IMR-90 (cell line): ENCODE measurements around the gene EPHA10. TPM values are rescaled to one million over a fixed set of nuclear protein-coding genes. Genes with fewer than 3 reads are reported as not detected.

Source experiments
- ATAC-seq: fragments of 200-7000 bp; cut with Tn5 transposase; 2 replicates; pipeline ENCODE4 v1.9.1; 2020; ENCODE audit warnings: low read depth, mild to moderate bottlenecking, moderate library complexity
- BruUV-seq: library from RNA; stranded (reverse); fragments of 400-500 nt; replicated peaks from 2 replicates; lab custom pipeline; 2021; lab: Mats Ljungman, UMichigan
- CTCF ChIA-PET: fragments of 300-600 bp; formaldehyde crosslinking; extraction: SDS; loops from one replicate; lab custom pipeline; 2021; ENCODE audit warnings: antibody characterized with exemption; lab: Yijun Ruan, JAX
- POLR2A ChIA-PET: fragments of 300-600 bp; sonication (Branson Sonifier 250); formaldehyde crosslinking; loops from one replicate; lab custom pipeline; 2022; ENCODE audit warnings: antibody characterized with exemption; ENCODE audit not compliant: unreplicated experiment; lab: Charles Lee
- DNase-seq: peaks from one replicate; pipeline ENCODE4 v3.0.0; 2013
- H2AFZ ChIP-seq: replicated peaks from 2 replicates; pipeline ENCODE3; 2013; ENCODE audit warnings: low read length, mild to moderate bottlenecking; ENCODE audit not compliant: poor library complexity
- H2AK5ac ChIP-seq: 2 replicates; pipeline ENCODE4 v1.6.1; 2013; ENCODE audit warnings: low read depth, low read length, inconsistent platforms
- H2AK9ac ChIP-seq: replicated peaks from 2 replicates; pipeline ENCODE3; 2013; ENCODE audit warnings: mild to moderate bottlenecking, low read depth, low read length, moderate library complexity; ENCODE audit not compliant: poor library complexity
- H2BK120ac ChIP-seq: 2 replicates; pipeline ENCODE4 v1.6.1; 2013; ENCODE audit warnings: low read depth, low read length, inconsistent platforms
- H2BK15ac ChIP-seq: 3 replicates; pipeline ENCODE4 v1.6.1; 2013; ENCODE audit warnings: low read depth, low read length, inconsistent platforms
- H2BK20ac ChIP-seq: 2 replicates; pipeline ENCODE4 v1.6.1; 2013; ENCODE audit warnings: low read depth, mild to moderate bottlenecking, inconsistent platforms, low read length, moderate library complexity
- H2BK5ac ChIP-seq: 2 replicates; pipeline ENCODE4 v1.6.1; 2013; ENCODE audit warnings: mild to moderate bottlenecking, low read depth, low read length, inconsistent platforms; ENCODE audit not compliant: poor library complexity, severe bottlenecking
- H3K14ac ChIP-seq: replicated peaks from 2 replicates; pipeline ENCODE4 v1.6.1; 2013; ENCODE audit warnings: low read depth, low read length, inconsistent platforms
- H3K18ac ChIP-seq: 2 replicates; pipeline ENCODE4 v1.6.1; 2013; ENCODE audit warnings: low read depth, low read length, control low read depth
- H3K23ac ChIP-seq: 2 replicates; pipeline ENCODE4 v1.6.1; 2013; ENCODE audit warnings: low read depth, low read length, inconsistent platforms
- H3K27ac ChIP-seq: 2 replicates; pipeline ENCODE4 v1.5.1; 2013; ENCODE audit warnings: mild to moderate bottlenecking, control low read depth, low read length; ENCODE audit not compliant: insufficient read depth
- H3K27me3 ChIP-seq: 2 replicates; pipeline ENCODE4 v1.6.1; 2013; ENCODE audit warnings: low read length; ENCODE audit not compliant: control insufficient read depth, insufficient read depth
- H3K36me3 ChIP-seq: 2 replicates; pipeline ENCODE4 v1.6.1; 2013; ENCODE audit warnings: low read length, mixed read lengths; ENCODE audit not compliant: control insufficient read depth, insufficient read depth
- H3K4ac ChIP-seq: 2 replicates; pipeline ENCODE4 v1.6.1; 2013; ENCODE audit warnings: low read depth, low read length, inconsistent platforms
- H3K4me1 ChIP-seq: 2 replicates; pipeline ENCODE4 v1.6.1; 2013; ENCODE audit warnings: low read length, mixed read lengths; ENCODE audit not compliant: control insufficient read depth, insufficient read depth
- H3K4me2 ChIP-seq: 2 replicates; pipeline ENCODE4 v1.6.1; 2013; ENCODE audit warnings: low read depth, mild to moderate bottlenecking, control low read depth, low read length, moderate library complexity
- H3K4me3 ChIP-seq: 2 replicates; pipeline ENCODE4 v1.5.1; 2013; ENCODE audit warnings: low read depth, mild to moderate bottlenecking, control low read depth, low read length, moderate library complexity; ENCODE audit not compliant: insufficient read depth
- H3K56ac ChIP-seq: 2 replicates; pipeline ENCODE4 v1.6.1; 2013; ENCODE audit warnings: low read length, inconsistent platforms; ENCODE audit not compliant: insufficient read depth; ENCODE audit errors: extremely low read depth
- H3K79me1 ChIP-seq, 2 experiments: 2 replicates each; pipeline ENCODE4 v1.6.1; 2013; ENCODE audit warnings: low read length in 2 of 2, inconsistent platforms in 1 of 2, low read depth in 1 of 2
- H3K9ac ChIP-seq: 2 replicates; pipeline ENCODE4 v1.6.1; 2013; ENCODE audit warnings: low read depth, low read length, control low read depth
- H3K9me1 ChIP-seq: 2 replicates; pipeline ENCODE4 v1.6.1; 2013; ENCODE audit warnings: low read length, inconsistent platforms; ENCODE audit not compliant: insufficient read depth
- H3K9me3 ChIP-seq: 2 replicates; pipeline ENCODE4 v1.6.1; 2013; ENCODE audit warnings: low read length; ENCODE audit not compliant: control insufficient read depth, insufficient read depth
- H4K20me1 ChIP-seq: 2 replicates; pipeline ENCODE4 v1.6.1; 2013; ENCODE audit warnings: low read length, inconsistent platforms; ENCODE audit not compliant: insufficient read depth
- H4K5ac ChIP-seq: 2 replicates; pipeline ENCODE4 v1.6.1; 2013; ENCODE audit warnings: mild to moderate bottlenecking, low read depth, low read length, control low read depth
- H4K8ac ChIP-seq, 2 experiments: 2 replicates each; pipeline ENCODE4 v1.6.1; 2013; ENCODE audit warnings: low read depth in 2 of 2, low read length in 2 of 2, control low read depth in 1 of 2, inconsistent platforms in 1 of 2
- H4K91ac ChIP-seq: 2 replicates; pipeline ENCODE4 v1.6.1; 2013; ENCODE audit warnings: low read depth, low read length, inconsistent platforms; ENCODE audit not compliant: insufficient read depth
- BHLHE40 ChIP-seq: fragments of 150-350 bp; IDR thresholded peaks from 2 replicates; pipeline ENCODE4 v1.6.1; 2016; ENCODE audit warnings: mild to moderate bottlenecking, low read depth, low read length
- CEBPB ChIP-seq: IDR thresholded peaks from 2 replicates; pipeline ENCODE4 v1.6.1; 2012; ENCODE audit warnings: low read depth, low read length, improper control_type of control experiment
- CHD1 ChIP-seq: IDR thresholded peaks from 2 replicates; pipeline ENCODE4 v1.6.1; 2012; ENCODE audit warnings: low read depth, low read length, improper control_type of control experiment
- CTCF ChIP-seq: conservative IDR thresholded peaks from 2 replicates; pipeline ENCODE4 v1.5.1; 2012; ENCODE audit warnings: mild to moderate bottlenecking, low read depth, low read length, improper control_type of control experiment
- ELK1 ChIP-seq: fragments of 150-350 bp; IDR thresholded peaks from 2 replicates; pipeline ENCODE4 v1.6.1; 2016; ENCODE audit warnings: low read depth, mild to moderate bottlenecking, low read length, moderate library complexity, borderline replicate concordance
- FOS ChIP-seq: fragments of 150-350 bp; IDR thresholded peaks from 2 replicates; pipeline ENCODE4 v1.6.1; 2016; ENCODE audit warnings: low read depth, low read length
- MAFK ChIP-seq: IDR thresholded peaks from 2 replicates; pipeline ENCODE4 v1.6.1; 2012; ENCODE audit warnings: low read depth, low read length, improper control_type of control experiment
- MAZ ChIP-seq: IDR thresholded peaks from 2 replicates; pipeline ENCODE4 v1.6.1; 2012; ENCODE audit warnings: low read depth, mild to moderate bottlenecking, low read length, improper control_type of control experiment, moderate library complexity, borderline replicate concordance
- MXI1 ChIP-seq: IDR thresholded peaks from 2 replicates; pipeline ENCODE4 v1.6.1; 2012; ENCODE audit warnings: low read depth, mild to moderate bottlenecking, low read length, moderate library complexity, borderline replicate concordance
- NFE2L2 ChIP-seq: fragments of 150-350 bp; IDR thresholded peaks from 2 replicates; pipeline ENCODE4 v1.6.1; 2016; ENCODE audit warnings: low read depth, mild to moderate bottlenecking, low read length
- POLR2A ChIP-seq: IDR thresholded peaks from 2 replicates; pipeline ENCODE4 v1.6.1; 2012; ENCODE audit warnings: mild to moderate bottlenecking, low read depth, low read length
- RAD21 ChIP-seq: IDR thresholded peaks from 2 replicates; pipeline ENCODE4 v1.6.1; 2012; ENCODE audit warnings: low read length, improper control_type of control experiment
- RCOR1 ChIP-seq: IDR thresholded peaks from 2 replicates; pipeline ENCODE4 v1.6.1; 2012; ENCODE audit warnings: mild to moderate bottlenecking, low read length, improper control_type of control experiment; ENCODE audit not compliant: insufficient replicate concordance
- RFX5 ChIP-seq: IDR thresholded peaks from 2 replicates; pipeline ENCODE4 v1.8.0; 2012; ENCODE audit warnings: low read depth, mild to moderate bottlenecking, low read length, moderate library complexity
- SMC3 ChIP-seq: fragments of 150-350 bp; IDR thresholded peaks from 2 replicates; pipeline ENCODE4 v1.6.1; 2016; ENCODE audit warnings: low read depth, mild to moderate bottlenecking, antibody characterized with exemption, low read length, moderate library complexity
- USF2 ChIP-seq: fragments of 150-350 bp; IDR thresholded peaks from 2 replicates; pipeline ENCODE4 v1.6.1; 2017; ENCODE audit warnings: mild to moderate bottlenecking, antibody characterized with exemption, low read length, low read depth
- whole genome bisulfite sequencing, 2 experiments: methylation state at CpG; one replicate each; pipeline versions ENCODE4 v1.1.5 to v1.1.7; 2013; ENCODE audit warnings: missing lambda C conversion rate in 2 of 2; ENCODE audit not compliant: insufficient read length in 1 of 2; ENCODE audit errors: extremely low coverage in 2 of 2; 5-methylcytosine and 5-hydroxymethylcytosine counted together
- dilution Hi-C: fragments of 300-500 bp; cut with HindIII; formaldehyde crosslinking; loops from one replicate; pipeline ENCODE4 v1.14.3; 2018; ENCODE audit warnings: low sequenced_read_pairs; ENCODE audit not compliant: unreplicated experiment
- in situ Hi-C: fragments of 300-500 bp; cut with MboI; formaldehyde crosslinking; loops from 3 replicates; pipeline ENCODE4 v1.14.3; 2019; ENCODE audit warnings: low sequenced_read_pairs, inconsistent platforms, mixed read lengths
- intact Hi-C: fragments of 100-400 bp; cut with micrococcal nuclease; formaldehyde crosslinking; loops from 2 replicates; pipeline ENCODE4 v1.10.0; 2022
- polyA plus RNA-seq, 3 experiments: library from polyadenylated mRNA; depleted of rRNA; stranded (reverse); fragments of >200 nt; gene quantifications; 2 replicates each; pipeline ENCODE4 v1.2.3, GENCODE V29; 2012; ENCODE audit warnings: low replicate concordance in 1 of 3
- total RNA-seq: library from RNA; depleted of rRNA; stranded (reverse); fragments of >200 nt; gene quantifications from 2 replicates; pipeline ENCODE4 v1.2.3, GENCODE V29; 2012

EPHA10 gene
- total and polyA plus RNA-seq, 2 of the 4 experiments (the other 2 are of a cell fraction) = not detected

GRCh38 chr1:37755951-37756560 lies 8.9 kb downstream of the EPHA10 start:
- H3K4me2 ChIP-seq = no peak overlapping the region
- H3K4me1 ChIP-seq = no peaks in the 10 kb centered on the region
- H3K27ac ChIP-seq = no peak overlapping the region
- H3K9me3 ChIP-seq = no peaks in the 10 kb centered on the region
- WGBS, 2 experiments = no CpG with 5 or more reads among the region's 4 CpGs
- ATAC-seq (no peak), DNase-seq (no peak)
- no peak overlapping the region for H3K9ac ChIP-seq
- no peak overlapping the region for H3K56ac ChIP-seq
- no peak overlapping the region for H4K5ac ChIP-seq
- no peak overlapping the region for H3K4ac ChIP-seq
- intact Hi-C loops = no loop called here
- in situ Hi-C loops = no loop called here
- H2AFZ ChIP-seq = no peak overlapping the region
- no peak overlapping the region for H2AK9ac ChIP-seq
- POLR2A ChIA-PET = no interaction called here
- H4K91ac ChIP-seq = no peak overlapping the region
- H4K8ac ChIP-seq = no peak overlapping the region
- CTCF ChIA-PET = no interaction called here
- no peak overlapping the region for H3K18ac ChIP-seq
- H4K20me1 ChIP-seq = no peaks in the 10 kb centered on the region
- no peaks in the 10 kb centered on the region for H3K36me3 ChIP-seq
- no TSS peak for BruUV-seq
- no peaks in the 10 kb centered on the region for H3K79me1 ChIP-seq
- H3K27me3 ChIP-seq = peaks cover 34% of the 10 kb centered on the region
- no peaks in the 10 kb centered on the region for H3K9me1 ChIP-seq
- no peak overlapping the region for H2BK20ac ChIP-seq
- no peak overlapping the region for H3K14ac ChIP-seq
- H2BK120ac ChIP-seq = no peak overlapping the region
- dilution Hi-C loops = no loop called here
- no peak overlapping the region for H2AK5ac ChIP-seq
- TF ChIP-seq CEBPB (no peak), CHD1 (no peak), RCOR1 (no peak), CTCF (no peak), RFX5 (no peak), RAD21 (no peak), NFE2L2 (no peak), POLR2A (no peak), FOS (no peak), MXI1 (no peak), USF2 (no peak), MAFK (no peak), ELK1 (no peak), BHLHE40 (no peak), MAZ (no peak), SMC3 (no peak)
- H3K4me3 ChIP-seq = no peak overlapping the region
- no peak overlapping the region for H3K23ac ChIP-seq
- no peak overlapping the region for H2BK15ac ChIP-seq
- no peak overlapping the region for H2BK5ac ChIP-seq
